ENCODE data around the gene DHRS9. TPM values are rescaled to one million over a fixed set of nuclear protein-coding genes. Genes with fewer than 3 reads are reported as not detected.

Gene DHRS9
- total and polyA plus RNA-seq, 2 experiments from 2014 or later = not detected

- no peak for TF ChIP-seq REST (IDR thresholded peaks at IDR 0.05; ENCODE audit: unreplicated experiment)
- TF ChIP-seq ETS1 (IDR thresholded peaks at IDR 0.05) = no peak
- TF ChIP-seq POLR2AphosphoS5 (IDR thresholded peaks at IDR 0.05; ENCODE audit: low read depth) = no peak
- no peak for TF ChIP-seq ZNF331 (CRISPR knock-in tag; IDR thresholded peaks at IDR 0.05; ENCODE audit: low read depth)
Measured at GRCh38 chr2:169069833-169070232, 470 bp downstream of the DHRS9 start (continued).

GRCh38 chr2:169071455-169071854, 2.1 kb downstream of the DHRS9 start:
- no peaks in the 10 kb centered on the region; the same call in 2 of the 3 replicates for H3K9me3 Mint-ChIP-seq
- 0 out of 2 replicates have a peak, but pooled peaks cover 4% of the 10 kb centered on the region for H3K9me2 ChIP-seq (ENCODE audit: insufficient read depth)
- TF ChIP-seq REST (IDR thresholded peaks at IDR 0.05; ENCODE audit: unreplicated experiment) (no peak), STAT1 (IDR thresholded peaks at IDR 0.05; ENCODE audit: unreplicated experiment) (no peak), ETS1 (IDR thresholded peaks at IDR 0.05) (no peak), EZH2 (IDR thresholded peaks at IDR 0.05; ENCODE audit: low read depth, unreplicated experiment) (no peak), NANOG (IDR thresholded peaks at IDR 0.05; ENCODE audit: borderline replicate concordance) (no peak), JUNB (IDR thresholded peaks at IDR 0.05; ENCODE audit: unreplicated experiment) (no peak)
- ATAC-seq (no peak), DNase-seq (ENCODE audit: low spot score) (no peak)
- no peaks in the 10 kb centered on the region for H4K20me1 ChIP-seq (replicated peaks; ENCODE audit: insufficient read depth)
- H3K4me3 Mint-ChIP-seq = no peak overlapping the region
- H3K79me2 ChIP-seq (replicated peaks; ENCODE audit: insufficient read depth) = no peaks in the 10 kb centered on the region
- no peaks in the 10 kb centered on the region for H3K27me3 ChIP-seq (ENCODE audit: insufficient read depth)
- H3K4me3 ChIP-seq = no peak overlapping the region
- H3K36me3 ChIP-seq (ENCODE audit: insufficient read depth) = no peaks in the 10 kb centered on the region
- H3K27ac Mint-ChIP-seq = no peak overlapping the region
- no peaks in the 10 kb centered on the region for H3K4me1 ChIP-seq (ENCODE audit: insufficient read depth)
- no peaks in the 10 kb centered on the region for H3K27me3 Mint-ChIP-seq (ENCODE audit: insufficient read depth, low read depth, poor library complexity)
- no peak overlapping the region for H3K27ac ChIP-seq (ENCODE audit: low read depth)
- no peaks in the 10 kb centered on the region for H3K4me1 Mint-ChIP-seq
- no peak overlapping the region for H2AFZ ChIP-seq
- no peak overlapping the region for H3K4me2 ChIP-seq
- no peaks in the 10 kb centered on the region for H3K36me3 Mint-ChIP-seq (ENCODE audit: low read depth)
- H3F3A ChIP-seq (replicated peaks; ENCODE audit: low read depth) = no peaks in the 10 kb centered on the region
